ENCODE data around the gene PCBP1. TPM values are rescaled to one million over a fixed set of nuclear protein-coding genes. Genes with fewer than 3 reads are reported as not detected.
A peak's percentile ranks its signal among the peaks of the same experiment; 100 is the strongest.

PCBP1 gene
- total and polyA plus RNA-seq, 9 of the 15 experiments (the other 6 are each of a cell fraction or from before 2014, with no cell fraction given), result 19.2 to 407 (median 78.1) TPM

- TF ChIP-seq ZNF407 (IDR thresholded peaks at IDR 0.05; ENCODE audit: low read depth) (no peak), SIN3A (IDR thresholded peaks at IDR 0.05; ENCODE audit: borderline replicate concordance in 2 of 2, control insufficient read depth in 1 of 2, low read depth in 2 of 2, low read length in 2 of 2) (no peak), NFXL1 (CRISPR knock-in tag; IDR thresholded peaks at IDR 0.05) (no peak), CBX2 (IDR thresholded peaks at IDR 0.05; ENCODE audit: insufficient read depth, low read length, poor library complexity, severe bottlenecking) (no peak), TSHZ1 (CRISPR knock-in tag; IDR thresholded peaks at IDR 0.05) (no peak), RERE (CRISPR knock-in tag; IDR thresholded peaks at IDR 0.05; ENCODE audit: borderline replicate concordance) (no peak), GATAD2A (IDR thresholded peaks at IDR 0.05) (no peak), BCOR (IDR thresholded peaks at IDR 0.05) (peak; percentile 51), BRD4 (IDR thresholded peaks at IDR 0.05) (no peak), U2AF2 (optimal IDR thresholded peaks at IDR 0.05; ENCODE audit: low read depth, low read length) (no peak)
These were observed 16.6 kb upstream of the PCBP1 start (continued) for GRCh38 chr2:70070542-70071268.

Data from K562 (cell line).